ENCODE results near the gene SRR.

Gene SRR

GRCh38 chr17:2357237-2357636, 53.5 kb downstream of the SRR start:
- DNase-seq (ENCODE audit: low read depth in 2 of 2): no peak

GRCh38 chr17:2357931-2358434, 54.2 kb downstream of the SRR start:
- no peak for DNase-seq (ENCODE audit: low read depth in 2 of 2)
- TF ChIP-seq, protein P1, sequence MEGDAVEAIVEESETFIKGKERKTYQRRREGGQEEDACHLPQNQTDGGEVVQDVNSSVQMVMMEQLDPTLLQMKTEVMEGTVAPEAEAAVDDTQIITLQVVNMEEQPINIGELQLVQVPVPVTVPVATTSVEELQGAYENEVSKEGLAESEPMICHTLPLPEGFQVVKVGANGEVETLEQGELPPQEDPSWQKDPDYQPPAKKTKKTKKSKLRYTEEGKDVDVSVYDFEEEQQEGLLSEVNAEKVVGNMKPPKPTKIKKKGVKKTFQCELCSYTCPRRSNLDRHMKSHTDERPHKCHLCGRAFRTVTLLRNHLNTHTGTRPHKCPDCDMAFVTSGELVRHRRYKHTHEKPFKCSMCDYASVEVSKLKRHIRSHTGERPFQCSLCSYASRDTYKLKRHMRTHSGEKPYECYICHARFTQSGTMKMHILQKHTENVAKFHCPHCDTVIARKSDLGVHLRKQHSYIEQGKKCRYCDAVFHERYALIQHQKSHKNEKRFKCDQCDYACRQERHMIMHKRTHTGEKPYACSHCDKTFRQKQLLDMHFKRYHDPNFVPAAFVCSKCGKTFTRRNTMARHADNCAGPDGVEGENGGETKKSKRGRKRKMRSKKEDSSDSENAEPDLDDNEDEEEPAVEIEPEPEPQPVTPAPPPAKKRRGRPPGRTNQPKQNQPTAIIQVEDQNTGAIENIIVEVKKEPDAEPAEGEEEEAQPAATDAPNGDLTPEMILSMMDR (IDR thresholded peaks at IDR 0.05; ENCODE audit: low read depth, low read length): no peak
- no peak overlapping the region for H3K4me3 ChIP-seq (replicated peaks in 1 of 2; ENCODE audit: low read depth in 2 of 2, low read length in 2 of 2)

More at GRCh38 chr17:2357237-2357636, 53.5 kb downstream of the SRR start:
- no peak overlapping the region for H3K4me3 ChIP-seq (replicated peaks in 1 of 2; ENCODE audit: low read depth in 2 of 2, low read length in 2 of 2)
- TF ChIP-seq, protein P1 (IDR thresholded peaks at IDR 0.05; ENCODE audit: low read depth, low read length): no peak

DNA sequence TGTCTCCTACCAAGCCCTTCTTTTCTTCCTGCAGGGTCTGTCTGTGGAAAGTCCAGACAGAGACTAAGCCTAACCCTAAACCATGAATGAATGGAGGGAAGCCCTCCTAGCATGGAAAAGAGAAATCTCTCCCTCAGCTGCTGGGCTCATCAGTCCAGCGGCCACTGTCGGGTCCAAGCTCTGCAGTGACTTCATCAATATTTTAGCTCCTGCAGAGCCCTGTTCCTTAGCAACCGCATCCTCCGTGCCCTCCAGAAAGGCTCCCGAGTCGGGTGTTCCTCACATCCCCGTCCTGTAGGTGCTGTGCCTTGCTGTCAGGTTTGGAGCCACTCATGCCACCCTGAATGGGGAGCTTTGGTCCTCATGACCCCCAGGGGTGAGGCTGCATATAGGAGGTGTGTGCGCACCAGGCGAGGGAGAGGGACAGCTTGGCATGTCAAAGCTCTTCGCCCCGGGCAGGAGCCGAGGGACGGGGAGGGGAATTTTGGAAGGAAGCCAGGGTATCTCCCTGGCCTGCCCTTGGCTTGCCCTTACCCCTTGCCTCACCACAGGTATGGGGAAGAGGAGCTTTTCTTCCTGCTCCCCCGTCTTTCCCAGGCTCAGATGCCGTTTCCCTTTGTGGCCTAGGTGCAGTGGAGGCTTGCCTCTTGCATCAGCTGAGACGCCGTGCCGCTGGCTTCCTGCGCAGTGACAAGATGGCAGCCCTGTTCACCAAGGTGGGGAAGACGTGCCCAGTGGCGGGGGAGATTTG, 57.4 kb downstream of the SRR start:
- no peak for DNase-seq (ENCODE audit: low read depth in 2 of 2)
- H3K4me3 ChIP-seq (replicated peaks in 1 of 2; ENCODE audit: low read depth in 2 of 2, low read length in 2 of 2): no peak overlapping the region
- TF ChIP-seq, protein P1 (IDR thresholded peaks at IDR 0.05; ENCODE audit: low read depth, low read length): no peak

GRCh38 chr17:2362016-2362415, 58.3 kb downstream of the SRR start:
- no peak overlapping the region for H3K4me3 ChIP-seq (replicated peaks in 1 of 2; ENCODE audit: low read depth in 2 of 2, low read length in 2 of 2)
- DNase-seq (ENCODE audit: low read depth in 2 of 2): no peak
- TF ChIP-seq, protein P1 (IDR thresholded peaks at IDR 0.05; ENCODE audit: low read depth, low read length): no peak

- TF ChIP-seq, protein P1 (IDR thresholded peaks at IDR 0.05; ENCODE audit: low read depth, low read length): no peak
- DNase-seq (ENCODE audit: low read depth in 2 of 2): no peak
- H3K4me3 ChIP-seq (replicated peaks in 1 of 2; ENCODE audit: low read depth in 2 of 2, low read length in 2 of 2): no peak overlapping the region
Measured at GRCh38 chr17:2362416-2362815, 58.7 kb downstream of the SRR start.

GRCh38 chr17:2362881-2363280, 59.1 kb downstream of the SRR start:
- no peak overlapping the region for H3K4me3 ChIP-seq (replicated peaks in 1 of 2; ENCODE audit: low read depth in 2 of 2, low read length in 2 of 2)
- TF ChIP-seq, protein P1 (IDR thresholded peaks at IDR 0.05; ENCODE audit: low read depth, low read length): no peak
- DNase-seq (ENCODE audit: low read depth in 2 of 2): no peak
